OCI-LY1 (cell line): ENCODE measurements around the gene GRM2.

Source experiments
- H2AFZ ChIP-seq: fragments of 200-600 bp; sonication (generic), shearing (Covaris generic); 2 replicates; pipeline ENCODE4 v1.6.0; 2014; ENCODE audit warnings: antibody characterized with exemption, mild to moderate bottlenecking, low read length
- H3F3A ChIP-seq: fragments of 200-600 bp; sonication (generic), shearing (Covaris generic); 2 replicates; pipeline ENCODE4 v1.6.0; 2014; ENCODE audit warnings: mild to moderate bottlenecking, antibody characterized with exemption, low read length, moderate library complexity; ENCODE audit not compliant: insufficient read depth
- H3K27ac ChIP-seq: fragments of 200-600 bp; sonication (generic); 2 replicates; pipeline ENCODE4 v1.5.1; 2014; ENCODE audit warnings: low read length, mixed run types, mild to moderate bottlenecking, low read depth; ENCODE audit not compliant: poor library complexity, severe bottlenecking
- H3K27me3 ChIP-seq: fragments of 200-600 bp; sonication (generic); 2 replicates; pipeline ENCODE4 v1.6.0; 2014; ENCODE audit warnings: antibody characterized with exemption, mild to moderate bottlenecking, low read length, moderate library complexity; ENCODE audit not compliant: insufficient read depth
- H3K36me3 ChIP-seq: fragments of 200-600 bp; sonication (generic); 2 replicates; pipeline ENCODE4 v1.6.1; 2014; ENCODE audit warnings: mild to moderate bottlenecking, antibody characterized with exemption, low read length, moderate library complexity, mixed read lengths; ENCODE audit not compliant: insufficient read depth
- H3K4me1 ChIP-seq: fragments of 200-600 bp; sonication (generic); 2 replicates; pipeline ENCODE4 v1.5.1; 2014; ENCODE audit warnings: mild to moderate bottlenecking, low read length, moderate library complexity; ENCODE audit not compliant: insufficient read depth, severe bottlenecking
- H3K4me2 ChIP-seq: fragments of 200-600 bp; sonication (generic), shearing (Covaris generic); 2 replicates; pipeline ENCODE4 v1.6.1; 2014; ENCODE audit warnings: low read length
- H3K4me3 ChIP-seq: fragments of 200-600 bp; sonication (generic); 2 replicates; pipeline ENCODE4 v1.5.1; 2014; ENCODE audit warnings: low read length, low read depth, mild to moderate bottlenecking, mixed read lengths; ENCODE audit not compliant: poor library complexity, severe bottlenecking
- H3K79me2 ChIP-seq: fragments of 200-600 bp; shearing (Covaris generic); 2 replicates; pipeline ENCODE4 v1.6.1; 2016; ENCODE audit warnings: mixed run types, low read length, mixed read lengths; ENCODE audit not compliant: insufficient read depth
- H3K9ac ChIP-seq: fragments of 200-600 bp; sonication (generic), shearing (Covaris generic); 2 replicates; pipeline ENCODE4 v1.6.1; 2014; ENCODE audit warnings: mild to moderate bottlenecking, low read length, mixed read lengths
- H3K9me2 ChIP-seq: fragments of 200-600 bp; sonication (generic), shearing (Covaris generic); 2 replicates; pipeline ENCODE4 v1.6.1; 2014; ENCODE audit warnings: low read depth, mild to moderate bottlenecking, low read length, mixed read lengths
- H3K9me3 ChIP-seq: fragments of 200-600 bp; shearing (Covaris generic); 2 replicates; pipeline ENCODE4 v1.6.1; 2014; ENCODE audit warnings: low read length, mixed read lengths
- H4K20me1 ChIP-seq: fragments of 200-600 bp; sonication (generic), shearing (Covaris generic); 2 replicates; pipeline ENCODE4 v1.6.0; 2016; ENCODE audit warnings: mild to moderate bottlenecking, low read length; ENCODE audit not compliant: insufficient read depth
- EZH2 ChIP-seq: fragments of 200-600 bp; sonication (generic), shearing (Covaris generic); IDR thresholded peaks from 2 replicates; pipeline ENCODE4 v1.8.0; 2017; ENCODE audit warnings: borderline replicate concordance, mixed run types, mild to moderate bottlenecking, antibody characterized with exemption, low read length, moderate library complexity, mixed read lengths
- TF ChIP-seq, protein P1 (sequence below): fragments of 200-600 bp; sonication (generic), shearing (Covaris generic); IDR thresholded peaks from 2 replicates; pipeline ENCODE4 v1.5.1; 2017; ENCODE audit warnings: mild to moderate bottlenecking, antibody characterized with exemption, low read length, moderate library complexity, mixed read lengths

The GRM2 gene

GRCh38 chr3:51712038-51712420, 5.2 kb downstream of the GRM2 start:
- no peak for TF ChIP-seq EZH2
- TF ChIP-seq, protein P1, sequence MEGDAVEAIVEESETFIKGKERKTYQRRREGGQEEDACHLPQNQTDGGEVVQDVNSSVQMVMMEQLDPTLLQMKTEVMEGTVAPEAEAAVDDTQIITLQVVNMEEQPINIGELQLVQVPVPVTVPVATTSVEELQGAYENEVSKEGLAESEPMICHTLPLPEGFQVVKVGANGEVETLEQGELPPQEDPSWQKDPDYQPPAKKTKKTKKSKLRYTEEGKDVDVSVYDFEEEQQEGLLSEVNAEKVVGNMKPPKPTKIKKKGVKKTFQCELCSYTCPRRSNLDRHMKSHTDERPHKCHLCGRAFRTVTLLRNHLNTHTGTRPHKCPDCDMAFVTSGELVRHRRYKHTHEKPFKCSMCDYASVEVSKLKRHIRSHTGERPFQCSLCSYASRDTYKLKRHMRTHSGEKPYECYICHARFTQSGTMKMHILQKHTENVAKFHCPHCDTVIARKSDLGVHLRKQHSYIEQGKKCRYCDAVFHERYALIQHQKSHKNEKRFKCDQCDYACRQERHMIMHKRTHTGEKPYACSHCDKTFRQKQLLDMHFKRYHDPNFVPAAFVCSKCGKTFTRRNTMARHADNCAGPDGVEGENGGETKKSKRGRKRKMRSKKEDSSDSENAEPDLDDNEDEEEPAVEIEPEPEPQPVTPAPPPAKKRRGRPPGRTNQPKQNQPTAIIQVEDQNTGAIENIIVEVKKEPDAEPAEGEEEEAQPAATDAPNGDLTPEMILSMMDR: no peak
- Histone ChIP-seq H3K27me3 (no peaks in the 10 kb centered on the region), H3K9me3 (no peaks in the 10 kb centered on the region)

DNA sequence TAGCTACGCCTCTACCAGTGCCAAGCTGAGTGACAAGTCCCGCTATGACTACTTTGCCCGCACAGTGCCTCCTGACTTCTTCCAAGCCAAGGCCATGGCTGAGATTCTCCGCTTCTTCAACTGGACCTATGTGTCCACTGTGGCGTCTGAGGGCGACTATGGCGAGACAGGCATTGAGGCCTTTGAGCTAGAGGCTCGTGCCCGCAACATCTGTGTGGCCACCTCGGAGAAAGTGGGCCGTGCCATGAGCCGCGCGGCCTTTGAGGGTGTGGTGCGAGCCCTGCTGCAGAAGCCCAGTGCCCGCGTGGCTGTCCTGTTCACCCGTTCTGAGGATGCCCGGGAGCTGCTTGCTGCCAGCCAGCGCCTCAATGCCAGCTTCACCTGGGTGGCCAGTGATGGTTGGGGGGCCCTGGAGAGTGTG, 5.7 kb downstream of the GRM2 start:
- Histone ChIP-seq H3K9me3 (no peaks in the 10 kb centered on the region), H3K4me2 (no peak overlapping the region), H3K9ac (no peak overlapping the region), H3K79me2 (no peaks in the 10 kb centered on the region), H3K4me3 (no peak overlapping the region), H3K36me3 (no peaks in the 10 kb centered on the region), H3K9me2 (no peaks in the 10 kb centered on the region), H3K27me3 (no peaks in the 10 kb centered on the region), H3K27ac (no peak overlapping the region), H2AFZ (no peak overlapping the region), H3K4me1 (no peaks in the 10 kb centered on the region), H3F3A (no peaks in the 10 kb centered on the region), H4K20me1 (no peaks in the 10 kb centered on the region)
- TF ChIP-seq, protein P1: no peak
- TF ChIP-seq EZH2: no peak

More at GRCh38 chr3:51712038-51712420, 5.2 kb downstream of the GRM2 start:
- Histone ChIP-seq H3K4me2 (no peak overlapping the region), H3K27ac (no peak overlapping the region), H3K79me2 (no peaks in the 10 kb centered on the region), H3K36me3 (no peaks in the 10 kb centered on the region), H3K9ac (no peak overlapping the region), H3K4me1 (no peaks in the 10 kb centered on the region), H4K20me1 (no peaks in the 10 kb centered on the region), H2AFZ (no peak overlapping the region), H3K4me3 (no peak overlapping the region), H3K9me2 (no peaks in the 10 kb centered on the region), H3F3A (no peaks in the 10 kb centered on the region)

DNA sequence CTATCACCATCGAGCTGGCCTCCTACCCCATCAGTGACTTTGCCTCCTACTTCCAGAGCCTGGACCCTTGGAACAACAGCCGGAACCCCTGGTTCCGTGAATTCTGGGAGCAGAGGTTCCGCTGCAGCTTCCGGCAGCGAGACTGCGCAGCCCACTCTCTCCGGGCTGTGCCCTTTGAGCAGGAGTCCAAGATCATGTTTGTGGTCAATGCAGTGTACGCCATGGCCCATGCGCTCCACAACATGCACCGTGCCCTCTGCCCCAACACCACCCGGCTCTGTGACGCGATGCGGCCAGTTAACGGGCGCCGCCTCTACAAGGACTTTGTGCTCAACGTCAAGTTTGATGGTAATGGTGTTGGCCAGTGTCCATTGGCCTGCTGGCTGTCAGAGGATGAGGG, 6.1 kb downstream of the GRM2 start:
- Histone ChIP-seq H3K27me3 (no peaks in the 10 kb centered on the region), H3K4me3 (no peak overlapping the region), H3F3A (no peaks in the 10 kb centered on the region), H3K36me3 (no peaks in the 10 kb centered on the region), H3K27ac (no peak overlapping the region), H4K20me1 (no peaks in the 10 kb centered on the region), H3K4me2 (no peak overlapping the region), H2AFZ (no peak overlapping the region), H3K9me2 (no peaks in the 10 kb centered on the region), H3K79me2 (no peaks in the 10 kb centered on the region), H3K9ac (no peak overlapping the region), H3K9me3 (no peaks in the 10 kb centered on the region), H3K4me1 (no peaks in the 10 kb centered on the region)
- TF ChIP-seq EZH2: no peak
- TF ChIP-seq, protein P1: no peak
